NCI-H460 (cell line): ENCODE results near the gene OR9G1. TPM values are rescaled to one million over a fixed set of nuclear protein-coding genes. Genes with fewer than 3 reads are reported as not detected.
"Not testable (repeated sequence)": the region's sequence is repeated elsewhere in the genome, so short reads cannot be mapped to it uniquely, and the experiment has no call there.

Source experiments
- DNase-seq: peaks from one replicate; pipeline ENCODE4 v3.0.0-alpha.2; 2016; ENCODE audit warnings: low read depth; ENCODE audit errors: extremely low read depth
- polyA plus RNA-seq: library from polyadenylated mRNA; depleted of rRNA; stranded (reverse); fragments of >200 nt; gene quantifications from 2 replicates; pipeline ENCODE4 v1.2.3, GENCODE V29; 2014; cell fraction: nucleus; rRNA removed
- total RNA-seq: library from RNA; depleted of rRNA; stranded (reverse); fragments of >200 nt; shearing (Covaris generic); gene quantifications from 2 replicates; pipeline ENCODE4 v1.2.3, GENCODE V29; 2014; rRNA removed

OR9G1 gene, protein sequence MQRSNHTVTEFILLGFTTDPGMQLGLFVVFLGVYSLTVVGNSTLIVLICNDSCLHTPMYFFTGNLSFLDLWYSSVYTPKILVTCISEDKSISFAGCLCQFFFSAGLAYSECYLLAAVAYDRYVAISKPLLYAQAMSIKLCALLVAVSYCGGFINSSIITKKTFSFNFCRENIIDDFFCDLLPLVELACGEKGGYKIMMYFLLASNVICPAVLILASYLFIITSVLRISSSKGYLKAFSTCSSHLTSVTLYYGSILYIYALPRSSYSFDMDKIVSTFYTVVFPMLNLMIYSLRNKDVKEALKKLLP
- not detected in 2 replicates for total RNA-seq
- polyA plus RNA-seq: not detected in 2 replicates

DNA sequence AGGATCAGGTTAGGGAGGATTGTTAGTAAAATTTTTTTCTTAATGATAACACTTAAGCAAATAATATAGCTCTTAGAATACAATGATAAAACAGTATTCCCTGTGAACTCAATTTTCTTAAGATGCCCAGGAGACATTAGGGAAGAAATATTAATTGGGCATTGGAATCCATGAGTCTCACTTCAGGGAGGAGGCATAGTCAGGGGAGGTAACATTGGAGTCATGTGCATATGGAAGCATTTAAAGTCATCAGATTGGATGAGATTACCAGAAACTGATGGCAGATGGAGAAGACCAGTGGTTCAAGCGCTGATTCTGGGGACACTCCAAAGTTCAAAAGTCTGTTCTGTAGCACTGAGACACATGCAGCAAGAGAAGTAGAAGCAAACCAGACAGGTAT lies at the start of gene OR9G1:
Gene OR9G1 (plus strand): TSS at position 301 of the 400 bp plus-strand sequence. CDS start 1,293 bp downstream, outside the sequence.
- DNase-seq: no peak

DNA sequence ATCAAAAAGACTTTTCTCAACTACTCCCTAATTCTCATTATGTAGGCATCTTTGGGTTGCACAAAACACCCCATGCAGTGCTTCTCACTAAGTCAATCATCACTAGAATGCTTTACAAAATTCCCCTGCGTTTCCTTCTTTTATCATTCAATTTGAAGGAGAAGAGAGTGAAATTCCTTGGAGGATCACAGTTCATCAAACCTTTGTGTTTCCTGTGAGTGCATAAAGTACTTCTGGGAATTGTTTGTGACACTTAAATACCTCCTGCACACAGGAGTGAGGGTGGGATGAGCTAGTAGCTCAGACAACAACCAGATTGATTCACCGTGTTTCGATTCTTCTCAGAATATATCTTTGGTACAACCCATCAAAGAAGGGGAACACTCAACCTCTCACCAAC lies 39.1 kb upstream of the OR9G1 start:
- no peak for DNase-seq

DNA sequence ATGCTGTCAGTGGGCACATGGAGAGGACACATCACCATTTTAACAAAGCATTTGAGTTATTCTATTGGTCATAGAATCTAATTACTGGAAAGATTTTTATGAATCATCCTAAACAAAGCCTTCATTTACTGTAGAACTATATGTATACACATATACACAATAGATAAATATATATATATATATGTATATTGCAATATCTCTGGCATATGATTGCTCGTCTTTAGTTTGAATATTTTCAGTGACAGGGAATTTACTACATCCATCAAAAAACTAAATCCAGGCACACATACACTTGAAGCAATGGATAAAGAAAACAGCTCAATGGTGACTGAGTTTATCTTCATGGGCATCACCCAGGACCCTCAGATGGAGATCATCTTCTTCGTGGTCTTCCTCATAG lies 35.5 kb upstream of the OR9G1 start, which contains the start of gene OR5AR1:
Gene OR5AR1 (plus strand): TSS at position 301 of the 400 bp plus-strand sequence. CDS start 0 bp downstream, at position 301.
- no peak for DNase-seq

DNA sequence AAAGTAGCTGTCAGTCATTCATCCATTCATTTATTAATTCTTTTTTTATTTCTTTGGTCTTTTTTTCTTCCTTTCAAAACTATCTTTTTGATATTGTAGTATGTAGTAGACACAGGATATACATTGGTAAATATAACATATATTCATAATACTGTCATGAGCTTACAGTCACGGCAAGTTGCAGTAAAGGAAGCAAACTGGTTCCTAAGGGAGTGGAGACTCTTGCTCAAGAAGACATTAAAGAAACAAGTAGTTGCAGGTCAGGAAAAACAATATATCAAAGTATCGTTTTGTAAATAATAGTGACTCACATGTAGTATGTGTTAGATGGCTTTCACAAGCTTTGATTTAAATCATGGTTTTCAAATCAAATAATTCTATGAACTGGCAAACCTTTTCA lies 27.9 kb upstream of the OR9G1 start:
- no peak for DNase-seq

DNA sequence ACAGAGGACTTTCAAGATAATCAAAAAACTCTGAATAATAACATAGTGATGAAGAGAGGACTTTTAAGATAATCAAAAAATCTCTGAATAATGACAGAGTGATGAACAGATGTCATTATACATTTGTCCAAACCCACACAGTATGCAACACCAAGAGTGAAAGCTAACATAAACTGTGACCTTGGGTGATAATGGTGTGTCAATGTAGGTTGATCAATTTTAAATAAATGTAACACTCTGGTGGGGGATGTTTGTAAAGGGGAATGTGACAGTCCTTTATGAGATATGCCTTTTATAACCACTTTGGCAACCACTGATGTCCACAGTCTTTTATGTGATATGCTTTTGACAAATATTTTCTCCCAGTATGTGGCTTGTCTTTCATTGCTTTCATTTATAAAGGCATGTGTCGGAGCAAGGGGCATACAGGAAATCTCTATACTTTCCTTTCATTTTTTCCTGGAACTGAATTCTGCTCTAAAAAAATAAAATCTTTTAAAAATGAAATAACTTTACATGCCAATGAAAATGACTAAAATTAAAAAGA lies 10.3 kb upstream of the OR9G1 start:
- no peak for DNase-seq

DNA sequence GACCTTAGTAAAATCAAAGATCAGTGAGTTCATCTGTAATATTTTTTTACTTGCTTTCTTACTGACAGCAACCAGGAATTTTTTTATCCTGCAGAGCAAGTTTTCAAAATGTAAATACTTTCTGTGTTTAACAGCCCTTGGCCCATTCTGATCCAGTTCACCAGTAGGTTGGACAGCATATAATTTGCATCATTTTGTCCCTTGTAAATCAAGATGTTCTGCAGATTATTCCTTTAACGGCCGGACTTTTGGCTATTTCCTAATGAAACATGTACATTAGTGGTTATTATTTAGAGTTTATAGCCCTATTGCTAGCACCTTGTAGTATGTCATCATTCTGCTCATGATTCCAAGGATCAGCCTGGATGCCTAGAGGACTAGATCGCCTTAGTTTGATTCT lies 7.7 kb upstream of the OR9G1 start:
- not testable (repeated sequence) for DNase-seq

DNA sequence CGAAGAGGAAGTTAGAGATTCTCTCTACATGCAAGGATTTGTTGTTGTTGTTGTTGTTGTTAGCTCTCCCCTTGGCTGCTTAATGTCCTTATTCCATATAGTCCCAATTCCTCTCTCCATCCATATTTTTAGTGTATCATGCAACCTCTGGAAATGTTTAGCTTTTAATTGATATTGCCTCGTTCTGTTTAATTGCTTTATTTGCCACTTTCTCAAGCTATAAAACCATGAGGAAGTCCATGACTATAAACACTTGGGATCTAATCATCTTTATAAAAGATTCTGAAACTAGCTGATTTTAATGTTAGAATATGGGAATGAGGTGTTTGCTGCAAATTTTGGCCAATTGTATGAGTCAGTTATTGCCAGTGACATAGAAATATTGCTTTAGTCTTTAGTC lies 5.5 kb upstream of the OR9G1 start:
- no peak for DNase-seq

DNA sequence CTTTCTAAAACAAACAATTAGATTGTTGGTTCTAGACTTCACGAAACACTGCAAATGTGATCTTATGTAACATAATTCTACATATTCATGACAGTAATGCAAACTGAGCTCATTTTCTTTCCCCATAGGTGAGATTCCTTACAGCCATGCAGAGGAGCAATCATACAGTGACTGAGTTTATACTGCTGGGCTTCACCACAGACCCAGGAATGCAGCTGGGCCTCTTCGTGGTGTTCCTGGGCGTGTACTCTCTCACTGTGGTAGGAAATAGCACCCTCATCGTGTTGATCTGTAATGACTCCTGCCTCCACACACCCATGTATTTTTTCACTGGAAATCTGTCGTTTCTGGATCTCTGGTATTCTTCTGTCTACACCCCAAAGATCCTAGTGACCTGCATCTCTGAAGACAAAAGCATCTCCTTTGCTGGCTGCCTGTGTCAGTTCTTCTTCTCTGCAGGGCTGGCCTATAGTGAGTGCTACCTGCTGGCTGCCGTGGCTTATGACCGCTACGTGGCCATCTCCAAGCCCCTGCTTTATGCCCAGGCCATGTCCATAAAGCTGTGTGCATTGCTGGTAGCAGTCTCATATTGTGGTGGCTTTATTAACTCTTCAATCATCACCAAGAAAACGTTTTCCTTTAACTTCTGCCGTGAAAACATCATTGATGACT lies 1.5 kb downstream of the OR9G1 start:
- no peak for DNase-seq

DNA sequence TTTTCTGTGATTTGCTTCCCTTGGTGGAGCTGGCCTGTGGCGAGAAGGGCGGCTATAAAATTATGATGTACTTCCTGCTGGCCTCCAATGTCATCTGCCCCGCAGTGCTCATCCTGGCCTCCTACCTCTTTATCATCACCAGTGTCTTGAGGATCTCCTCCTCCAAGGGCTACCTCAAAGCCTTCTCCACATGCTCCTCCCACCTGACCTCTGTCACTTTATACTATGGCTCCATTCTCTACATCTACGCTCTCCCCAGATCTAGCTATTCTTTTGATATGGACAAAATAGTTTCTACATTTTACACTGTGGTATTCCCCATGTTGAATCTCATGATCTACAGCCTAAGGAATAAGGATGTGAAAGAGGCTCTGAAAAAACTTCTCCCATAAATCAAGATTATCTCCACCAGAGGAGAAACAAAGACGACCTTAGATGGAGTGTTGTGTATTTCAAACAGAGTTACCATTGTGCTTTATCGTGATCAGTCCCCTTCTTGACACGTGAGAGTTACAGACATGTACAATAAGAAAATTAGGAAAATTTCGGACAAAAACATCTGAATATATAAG lies 2.1 kb downstream of the OR9G1 start:
- DNase-seq: no peak

DNA sequence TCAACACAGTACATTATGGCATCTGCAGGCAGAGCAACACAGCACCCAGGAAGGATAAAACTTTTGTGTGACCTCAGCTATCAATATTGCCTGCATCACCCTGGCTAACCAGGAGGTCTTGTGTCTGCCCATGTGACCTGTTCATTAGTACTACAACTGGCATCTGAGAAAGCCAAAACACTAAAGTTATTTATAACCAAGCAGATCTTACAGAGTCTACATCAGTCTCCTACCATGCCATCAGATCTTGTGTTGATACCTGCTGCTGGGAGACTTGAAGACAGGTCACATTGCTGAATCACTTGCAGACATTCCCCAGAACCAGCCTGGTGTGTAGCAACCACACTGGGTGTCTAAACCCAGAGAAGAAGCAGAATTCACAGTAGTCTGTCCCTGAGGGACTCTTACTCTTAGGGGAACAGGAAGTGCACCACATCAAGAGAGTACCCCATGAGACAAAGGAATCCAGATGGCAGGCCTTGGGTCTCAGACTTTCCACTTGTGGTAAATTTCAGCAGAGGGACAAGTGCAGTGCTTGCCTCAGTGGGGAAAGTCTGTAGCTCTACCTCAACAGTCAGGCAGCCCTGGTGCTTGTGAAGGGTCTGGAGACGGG lies 7.0 kb downstream of the OR9G1 start:
- no peak for DNase-seq

DNA sequence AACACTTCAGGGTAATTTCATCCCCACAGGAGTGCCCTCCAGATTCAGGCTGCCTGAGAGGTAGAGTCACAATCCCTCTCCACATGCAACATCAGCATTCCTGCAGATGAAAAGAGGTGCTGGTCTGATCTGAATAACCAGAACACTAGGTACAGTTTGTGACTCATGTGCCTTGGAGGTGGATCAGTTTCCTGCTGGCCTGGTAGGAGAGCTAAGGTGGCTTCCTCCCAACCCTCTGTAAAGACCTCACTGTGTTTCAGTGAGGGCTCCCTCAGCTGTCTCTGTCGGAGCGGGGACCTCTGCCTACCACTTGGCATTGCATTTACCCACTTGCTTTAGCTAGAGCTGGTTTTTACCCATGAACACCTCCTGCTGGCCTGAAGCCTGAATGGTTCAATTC lies 7.6 kb downstream of the OR9G1 start:
- no peak for DNase-seq

DNA sequence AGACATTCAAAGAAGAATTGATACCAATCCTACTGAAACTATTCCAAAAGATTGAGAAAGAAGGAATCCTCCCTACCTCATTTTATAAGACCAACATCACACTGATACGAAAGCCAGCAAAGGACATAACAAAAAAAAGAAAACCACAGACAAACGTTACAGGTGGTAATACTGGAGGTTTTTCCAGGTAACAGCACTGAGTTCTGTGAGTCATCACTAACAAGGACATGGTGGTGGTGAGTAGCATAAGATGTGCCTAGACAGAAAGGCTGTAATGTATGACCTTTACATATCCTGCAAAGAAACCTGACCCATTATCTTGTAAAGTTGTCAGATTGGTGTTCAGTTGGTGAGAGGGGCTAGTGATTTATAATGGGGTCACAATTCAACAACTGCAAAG lies 15.3 kb downstream of the OR9G1 start:
- DNase-seq: no peak

DNA sequence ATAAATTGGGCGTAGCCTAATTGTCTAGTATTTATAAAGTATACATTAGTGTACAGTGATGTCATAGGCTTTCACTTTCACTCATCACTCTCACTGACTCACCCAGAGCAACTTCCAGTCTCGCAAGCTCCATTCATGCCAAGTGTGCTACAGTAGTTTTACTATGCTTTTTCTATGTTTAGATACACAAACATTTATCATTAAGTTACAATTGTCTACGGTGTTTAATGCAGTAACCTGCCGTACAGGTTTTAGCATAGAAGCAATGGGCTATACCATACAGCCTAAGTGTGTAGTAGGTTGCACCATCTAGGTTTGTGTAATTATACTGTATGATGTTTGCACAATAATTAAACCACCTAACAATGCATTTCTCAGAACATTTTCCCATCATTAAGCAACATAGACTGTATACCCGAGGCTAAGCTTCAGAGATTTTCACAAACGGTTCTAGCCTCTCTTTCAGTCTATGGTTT lies 17.5 kb downstream of the OR9G1 start:
- DNase-seq: no peak

DNA sequence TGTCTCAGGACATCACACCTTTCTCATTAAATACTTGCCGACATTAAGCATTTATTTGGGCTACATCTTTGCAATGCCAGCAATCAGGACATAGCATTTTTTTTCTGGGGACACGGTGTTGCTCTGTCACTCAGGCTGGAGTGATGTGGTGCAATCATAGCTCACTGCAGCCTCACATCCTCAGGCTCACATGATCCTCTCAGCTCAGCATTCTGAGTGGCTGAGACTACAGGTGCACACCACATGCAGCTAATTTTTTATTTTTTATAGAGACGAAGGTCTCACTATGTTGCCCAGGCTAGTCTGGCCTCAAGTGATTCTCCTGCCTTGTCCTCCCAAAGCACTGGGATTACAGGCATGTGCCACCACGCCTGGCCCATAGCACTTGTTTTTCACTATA lies 21.6 kb downstream of the OR9G1 start:
- no peak for DNase-seq

DNA sequence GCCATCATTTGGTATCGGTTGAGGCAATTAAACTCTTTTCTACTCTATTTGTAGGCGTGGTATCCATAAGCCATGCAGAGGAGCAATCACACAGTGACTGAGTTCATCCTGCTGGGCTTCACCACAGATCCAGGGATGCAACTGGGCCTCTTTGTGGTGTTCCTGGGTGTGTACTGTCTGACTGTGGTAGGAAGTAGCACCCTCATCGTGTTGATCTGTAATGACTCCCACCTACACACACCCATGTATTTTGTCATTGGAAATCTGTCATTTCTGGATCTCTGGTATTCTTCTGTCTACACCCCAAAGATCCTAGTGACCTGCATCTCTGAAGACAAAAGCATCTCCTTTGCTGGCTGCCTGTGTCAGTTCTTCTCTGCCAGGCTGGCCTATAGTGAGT lies 41.2 kb downstream of the OR9G1 start:
- no peak for DNase-seq

DNA sequence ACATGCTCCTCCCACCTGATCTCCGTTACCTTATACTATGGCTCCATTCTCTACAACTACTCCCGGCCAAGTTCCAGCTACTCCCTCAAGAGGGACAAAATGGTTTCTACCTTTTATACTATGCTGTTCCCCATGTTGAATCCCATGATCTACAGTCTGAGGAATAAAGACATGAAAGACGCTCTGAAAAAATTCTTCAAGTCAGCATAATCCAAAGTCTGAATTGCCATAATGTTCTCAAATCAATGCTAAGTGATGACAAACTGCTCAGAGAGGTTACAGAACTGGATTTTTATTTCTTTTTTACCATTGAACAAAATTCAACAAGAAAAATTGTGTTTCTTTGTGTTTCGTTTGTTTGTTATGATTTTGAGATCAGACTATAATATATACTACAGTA lies 42.0 kb downstream of the OR9G1 start:
- no peak for DNase-seq

DNA sequence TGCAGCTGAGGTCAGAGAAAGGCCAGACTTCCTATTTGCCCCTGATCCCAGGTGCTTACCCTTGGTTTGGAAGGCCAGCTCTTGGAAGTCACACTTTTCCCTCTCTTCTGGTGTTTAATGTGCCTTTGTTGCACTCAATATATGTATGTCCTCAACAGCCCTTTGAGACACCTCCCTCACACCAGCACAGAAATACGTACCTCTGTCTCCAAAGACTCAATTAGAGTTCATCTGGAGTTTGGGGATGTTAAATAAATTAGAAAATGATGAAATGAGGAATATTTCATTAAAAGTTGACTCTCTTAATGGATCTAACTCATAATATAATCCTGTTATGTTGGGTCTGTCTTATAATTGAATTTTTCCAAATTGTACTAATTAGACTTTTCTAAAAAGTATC lies 49.7 kb downstream of the OR9G1 start, which contains the start of gene OR9G4:
Gene OR9G4 (minus strand): TSS at position 101 of the 400 bp plus-strand sequence. CDS start 4,931 bp downstream, outside the sequence.
- DNase-seq: no peak

DNA sequence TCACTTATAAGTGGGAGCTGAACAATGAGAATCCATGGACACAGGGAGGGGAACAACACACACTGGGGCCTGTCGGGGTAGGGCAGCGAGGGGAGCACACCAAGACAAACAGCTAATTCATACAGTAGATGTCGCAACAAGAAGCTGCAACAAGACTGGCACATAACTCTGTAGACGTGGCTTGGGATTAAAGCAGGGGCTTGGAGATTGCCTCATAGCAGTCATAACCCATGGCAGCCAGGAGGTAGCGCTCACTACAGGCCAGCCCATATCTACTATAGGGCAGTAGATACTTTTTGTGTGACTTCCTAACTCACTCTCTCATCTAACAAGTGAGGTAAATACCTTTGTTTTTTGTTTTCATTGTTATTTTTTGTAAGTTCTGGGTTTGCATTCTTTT lies 51.3 kb downstream of the OR9G1 start:
- no peak for DNase-seq

DNA sequence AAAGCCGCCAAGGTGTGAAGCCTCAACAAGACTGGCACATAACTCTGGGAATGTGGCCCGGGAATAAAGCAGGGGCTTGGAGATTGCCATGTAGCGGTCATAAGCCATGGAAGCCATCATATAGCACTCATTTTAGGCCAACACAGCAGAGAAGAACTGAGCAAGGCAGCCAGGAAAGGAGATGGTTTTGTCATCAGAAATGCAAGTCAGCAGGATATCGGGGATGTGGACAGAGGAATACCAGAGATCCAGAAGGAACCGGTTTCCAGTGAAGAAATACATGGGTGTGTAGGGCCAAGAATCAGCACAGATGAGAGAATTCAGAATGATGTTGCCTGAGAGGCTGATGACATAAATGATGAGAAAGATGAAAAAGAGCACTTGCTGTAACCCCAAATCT lies 52.6 kb downstream of the OR9G1 start:
- no peak for DNase-seq
